IPS-11a (cell line): ENCODE results near the gene NME3.

Experiments
- H3K4me3 ChIP-seq: one replicate; pipeline ENCODE4 v1.5.1; 2013; ENCODE audit warnings: low read depth, low read length, control low read depth

Gene NME3

GRCh38 chr16:1729445-1729844, 41.9 kb downstream of the NME3 start:
- no peak overlapping the region for H3K4me3 ChIP-seq

DNA sequence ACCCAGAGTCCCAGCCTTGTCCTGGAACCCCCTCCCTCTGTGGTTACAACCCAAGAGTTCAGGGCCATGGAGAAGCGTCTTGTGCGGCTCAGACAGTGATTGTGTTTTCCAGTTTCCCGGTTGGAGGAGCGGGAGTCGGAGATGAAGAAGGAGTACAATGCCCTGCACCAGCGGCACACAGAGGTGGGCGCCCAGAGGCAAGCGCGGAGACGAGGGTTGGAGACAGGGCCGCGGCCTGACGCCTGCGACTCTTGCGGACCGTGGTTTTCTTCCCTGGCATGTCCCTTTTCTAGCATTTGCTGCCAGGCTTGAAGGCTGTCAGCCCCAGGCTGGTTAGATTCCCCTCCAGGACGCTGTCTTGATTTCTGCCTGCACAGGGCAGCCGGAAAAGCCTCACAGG, 42.3 kb downstream of the NME3 start:
- no peak overlapping the region for H3K4me3 ChIP-seq

GRCh38 chr16:1727651-1728624, 43.4 kb downstream of the NME3 start:
- no peak overlapping the region for H3K4me3 ChIP-seq

GRCh38 chr16:1726661-1727502, 44.5 kb downstream of the NME3 start:
- H3K4me3 ChIP-seq = no peak overlapping the region

DNA sequence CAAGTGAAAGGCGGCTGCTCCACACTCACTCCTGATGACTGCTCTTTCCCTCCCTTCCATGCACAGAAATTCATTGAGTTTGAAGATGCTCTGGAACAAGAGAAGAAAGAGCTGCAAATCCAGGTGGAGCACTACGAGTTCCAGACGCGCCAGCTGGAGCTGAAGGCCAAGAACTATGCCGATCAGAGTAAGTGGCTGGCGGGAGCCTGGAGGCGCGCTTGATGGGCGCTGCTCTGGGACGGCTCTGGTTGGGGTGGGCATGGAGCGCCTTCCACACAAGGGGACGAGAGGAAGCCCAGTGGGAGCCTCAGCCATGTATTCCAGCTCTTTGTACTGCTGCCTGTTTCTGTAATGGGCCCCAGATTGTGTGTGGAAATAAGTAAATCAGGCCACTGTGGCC, 46.9 kb downstream of the NME3 start:
- H3K4me3 ChIP-seq = no peak overlapping the region

DNA sequence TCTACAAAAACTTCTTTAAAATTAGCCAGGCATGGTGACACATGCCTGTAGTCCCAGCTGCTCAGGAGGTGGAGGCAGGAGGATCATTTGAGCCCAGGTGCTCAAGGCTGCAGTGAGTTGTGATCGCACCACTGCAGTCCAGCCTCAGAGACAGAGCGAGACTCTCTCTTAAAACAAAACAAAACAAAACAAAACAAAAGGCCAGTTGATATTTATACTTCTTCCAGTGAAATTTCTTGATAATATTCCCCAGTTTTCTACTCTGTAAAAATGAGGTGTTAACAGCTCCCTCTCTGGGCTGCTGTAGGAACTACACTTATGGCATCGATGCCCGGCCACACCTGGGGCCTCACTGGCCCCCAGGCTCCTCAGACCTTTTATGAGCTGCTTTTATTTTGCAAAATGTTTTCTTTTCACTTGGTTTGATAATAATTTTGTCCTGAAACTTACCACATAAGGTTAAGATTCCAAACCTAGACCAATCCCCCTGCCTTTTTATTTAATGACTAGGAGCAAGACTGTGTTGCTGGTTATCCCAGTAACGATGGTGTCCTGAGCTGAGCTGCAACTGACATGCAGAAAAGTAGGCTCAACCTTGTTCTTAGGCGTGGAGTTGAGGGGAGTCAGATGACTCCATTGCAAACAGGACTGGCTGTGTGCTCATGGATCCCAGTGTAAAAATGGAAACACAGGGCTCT, 47.7 kb downstream of the NME3 start:
- no peak overlapping the region for H3K4me3 ChIP-seq

- H3K4me3 ChIP-seq = no peak overlapping the region
Measured at GRCh38 chr16:1721372-1721771, 50.0 kb downstream of the NME3 start.
